GM18502 (cell line): ENCODE measurements around the gene NUMA1.

Experiments
- ATAC-seq: cut with Tn5 transposase; IDR thresholded peaks from one replicate; pipeline ENCODE4 v1.9.1; 2021; ENCODE audit warnings: mild to moderate bottlenecking; ENCODE audit not compliant: unreplicated experiment, poor library complexity

The NUMA1 gene

DNA sequence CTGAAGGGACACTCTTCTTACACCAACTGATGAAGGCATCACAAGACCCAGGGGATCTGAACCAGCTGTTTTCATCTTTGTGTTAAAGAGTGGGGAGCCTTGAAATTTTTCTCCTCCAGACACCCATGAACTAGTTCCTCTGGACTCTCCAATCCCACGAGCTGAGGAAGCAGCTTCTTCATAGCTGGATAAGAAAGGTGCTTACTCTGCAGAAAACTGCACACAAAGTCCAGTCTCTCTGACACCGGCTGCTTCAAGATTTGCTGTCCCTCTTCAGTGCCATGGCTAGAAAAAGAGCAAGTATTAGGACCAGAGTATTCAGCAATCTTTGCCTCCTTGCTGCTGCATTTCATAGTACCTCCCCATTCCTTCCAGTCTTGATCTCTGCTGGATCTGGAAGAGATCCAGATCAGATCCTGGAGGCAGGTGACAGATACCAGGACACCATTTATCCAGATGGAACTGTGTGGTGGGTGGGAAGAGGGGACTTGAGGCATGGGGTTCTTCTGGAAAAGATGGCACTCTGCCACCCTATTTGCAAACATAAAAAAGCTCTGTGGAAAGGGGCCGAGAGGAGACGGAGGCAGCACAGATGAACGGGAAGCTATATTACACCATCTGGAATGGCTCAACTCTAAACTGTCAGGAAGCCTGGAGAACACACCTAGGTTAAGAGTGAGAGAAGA, 56.1 kb downstream of the NUMA1 start:
- no peak for ATAC-seq

GRCh38 chr11:72023335-72023734, 57.0 kb downstream of the NUMA1 start:
- ATAC-seq = no peak

- ATAC-seq = no peak
Measured at GRCh38 chr11:72018171-72018570, 62.2 kb downstream of the NUMA1 start.

DNA sequence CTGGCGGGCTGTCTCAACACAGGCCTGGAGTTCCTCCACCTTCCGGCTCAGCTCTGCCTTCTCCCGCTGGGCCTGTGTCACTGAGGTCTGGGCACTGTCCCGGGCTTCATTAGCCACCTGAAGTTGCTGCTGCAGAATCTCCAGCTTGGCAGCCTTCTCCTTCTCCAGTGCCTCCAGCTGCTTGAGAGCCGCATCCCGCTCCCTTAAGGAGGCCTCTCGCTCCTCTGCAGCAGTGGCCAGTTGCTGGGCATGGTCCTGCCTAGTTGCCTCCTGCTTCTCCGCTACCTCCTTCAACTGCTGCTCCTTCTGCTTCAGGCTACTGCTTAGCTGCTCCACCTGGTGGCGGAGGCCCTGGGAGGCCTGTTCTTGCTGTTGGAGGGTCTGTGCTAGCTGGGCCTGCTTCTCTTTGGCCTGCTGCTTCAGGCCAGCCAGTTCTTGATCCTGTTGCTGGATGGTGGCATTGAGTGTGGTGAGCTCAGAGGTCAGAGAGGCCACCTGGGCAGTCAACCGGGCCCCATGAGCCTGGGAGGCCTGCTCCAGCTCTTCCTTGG, 64.8 kb downstream of the NUMA1 start:
- ATAC-seq = no peak

GRCh38 chr11:72014761-72015320, 65.5 kb downstream of the NUMA1 start:
- ATAC-seq = no peak

DNA sequence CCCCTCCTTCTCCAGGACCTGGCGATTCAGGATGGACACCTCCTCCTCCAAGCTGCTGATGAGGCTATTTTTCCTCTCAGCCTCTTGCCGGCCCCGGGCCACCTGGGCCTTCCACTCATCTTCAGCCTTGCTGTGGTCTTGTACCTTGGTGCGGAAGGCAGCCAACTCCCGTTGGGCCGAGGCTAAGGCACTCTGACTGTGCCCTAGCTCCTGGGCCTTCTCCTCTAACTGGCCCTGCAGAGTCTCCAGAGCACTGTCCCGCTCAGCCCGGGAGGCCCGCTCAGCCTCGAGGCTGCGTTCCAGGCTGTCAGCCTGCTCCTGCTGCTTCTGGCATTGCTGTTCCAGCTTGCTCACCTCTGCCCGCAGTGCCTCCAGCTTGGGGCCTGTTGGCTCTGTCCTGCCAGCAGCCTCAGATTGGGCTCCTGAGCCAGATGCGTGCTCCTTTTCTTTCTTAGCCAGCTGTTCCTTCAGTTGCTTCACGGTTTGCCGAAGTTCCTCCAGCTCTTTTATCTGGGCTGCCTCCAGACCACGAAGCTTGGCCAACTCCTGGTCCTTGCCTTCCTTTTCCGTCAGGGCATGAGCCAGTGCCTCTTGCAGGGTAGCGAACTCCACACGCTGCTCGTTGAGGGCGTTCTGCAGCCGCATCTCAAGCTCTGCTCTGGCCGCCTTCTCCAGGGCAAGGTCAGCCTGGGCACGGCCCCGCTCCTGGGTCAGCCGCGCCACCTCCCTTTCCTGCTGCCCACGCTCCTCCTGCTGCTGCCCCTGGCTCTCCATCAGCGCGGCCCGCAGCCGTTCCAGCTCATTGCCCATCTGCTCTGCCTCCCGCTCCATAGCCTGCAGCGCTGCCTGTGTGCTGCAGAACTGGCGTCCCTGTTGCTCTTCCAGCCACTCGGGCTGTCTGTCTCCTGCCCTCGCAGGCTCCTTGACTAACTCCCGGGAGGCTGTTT, 66.3 kb downstream of the NUMA1 start:
- ATAC-seq = no peak

- ATAC-seq = no peak
Measured at GRCh38 chr11:72012897-72013721, 67.2 kb downstream of the NUMA1 start.

GRCh38 chr11:72012091-72012630, 68.2 kb downstream of the NUMA1 start:
- ATAC-seq = no peak

DNA sequence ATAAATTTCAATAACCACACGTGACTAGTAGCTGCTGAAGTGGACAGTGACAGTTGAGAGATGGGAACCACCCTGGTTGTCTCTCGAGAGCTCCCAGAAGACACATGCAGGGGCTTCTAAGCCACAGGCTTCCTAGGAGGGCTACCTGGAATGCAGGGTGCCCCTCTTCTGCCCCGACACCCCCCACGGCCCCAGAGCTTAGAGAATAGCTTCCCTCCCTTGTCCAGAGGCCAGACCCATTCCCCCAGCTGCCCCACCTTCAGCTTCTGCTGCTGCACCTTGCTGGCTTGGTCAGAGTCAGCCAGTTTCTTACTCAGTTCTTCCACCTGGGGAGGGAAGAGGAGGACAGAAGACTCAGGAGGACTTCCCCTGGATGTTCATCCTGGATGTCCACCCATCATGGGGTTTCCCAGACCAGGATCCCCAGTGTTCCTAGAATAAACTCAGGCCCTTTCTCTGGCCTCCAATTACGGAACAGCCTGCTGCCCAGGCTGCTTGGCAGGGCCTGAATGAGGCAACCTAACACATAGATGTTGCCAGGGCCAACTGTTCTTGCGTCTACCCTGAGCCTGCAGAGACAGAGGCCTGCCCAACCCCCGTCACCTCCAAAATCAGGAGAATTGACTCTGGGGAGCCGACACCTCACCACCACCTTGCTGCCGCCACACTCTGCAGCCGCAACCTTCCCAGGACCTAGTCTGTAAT, 69.7 kb downstream of the NUMA1 start:
- ATAC-seq = no peak

- no peak for ATAC-seq
Measured at GRCh38 chr11:72009156-72009555, 71.2 kb downstream of the NUMA1 start.

GRCh38 chr11:72008728-72009127, 71.6 kb downstream of the NUMA1 start:
- ATAC-seq = no peak

DNA sequence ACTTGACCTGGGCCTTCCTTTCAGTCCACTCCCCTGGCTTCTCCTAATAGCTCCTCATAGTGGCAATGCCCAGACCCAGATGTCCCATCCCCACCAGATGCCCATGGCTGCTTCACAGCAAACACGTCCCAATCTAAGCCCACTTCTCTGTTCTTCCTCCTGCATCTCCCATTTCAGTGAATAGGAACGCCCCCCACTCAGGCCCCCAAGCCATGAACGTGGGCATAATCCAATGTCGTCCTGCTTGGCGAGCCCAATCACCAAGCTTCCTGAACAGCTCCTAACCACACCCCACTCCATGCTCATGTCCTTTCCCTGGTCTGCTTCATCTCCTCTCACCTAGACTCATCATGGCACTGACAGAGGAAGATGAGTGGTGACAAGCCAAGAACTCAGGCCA, 72.8 kb downstream of the NUMA1 start:
- no peak for ATAC-seq

DNA sequence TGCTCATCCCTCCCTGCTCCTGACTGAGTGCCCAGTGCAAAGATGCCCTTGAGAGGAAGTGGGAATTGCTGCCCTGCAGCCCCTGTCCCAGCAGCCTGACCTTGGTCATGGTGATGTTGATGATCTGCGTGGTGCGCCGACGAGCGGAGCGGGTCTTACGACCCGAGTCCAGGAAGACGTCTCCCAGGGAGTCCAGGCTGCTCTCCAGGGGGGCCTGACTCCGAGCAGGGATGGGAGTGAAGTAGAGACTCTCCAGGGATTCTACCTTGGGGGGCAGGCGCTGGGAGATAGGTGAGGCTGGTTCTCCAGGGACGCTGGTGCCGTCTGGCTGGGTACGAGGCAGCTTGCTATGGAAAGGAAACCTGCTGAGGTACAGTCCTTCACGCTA, 73.3 kb downstream of the NUMA1 start:
- no peak for ATAC-seq

- no peak for ATAC-seq
Measured at GRCh38 chr11:72006309-72007088, 73.8 kb downstream of the NUMA1 start.

- ATAC-seq = no peak
Measured at GRCh38 chr11:72005347-72006260, 74.7 kb downstream of the NUMA1 start.

DNA sequence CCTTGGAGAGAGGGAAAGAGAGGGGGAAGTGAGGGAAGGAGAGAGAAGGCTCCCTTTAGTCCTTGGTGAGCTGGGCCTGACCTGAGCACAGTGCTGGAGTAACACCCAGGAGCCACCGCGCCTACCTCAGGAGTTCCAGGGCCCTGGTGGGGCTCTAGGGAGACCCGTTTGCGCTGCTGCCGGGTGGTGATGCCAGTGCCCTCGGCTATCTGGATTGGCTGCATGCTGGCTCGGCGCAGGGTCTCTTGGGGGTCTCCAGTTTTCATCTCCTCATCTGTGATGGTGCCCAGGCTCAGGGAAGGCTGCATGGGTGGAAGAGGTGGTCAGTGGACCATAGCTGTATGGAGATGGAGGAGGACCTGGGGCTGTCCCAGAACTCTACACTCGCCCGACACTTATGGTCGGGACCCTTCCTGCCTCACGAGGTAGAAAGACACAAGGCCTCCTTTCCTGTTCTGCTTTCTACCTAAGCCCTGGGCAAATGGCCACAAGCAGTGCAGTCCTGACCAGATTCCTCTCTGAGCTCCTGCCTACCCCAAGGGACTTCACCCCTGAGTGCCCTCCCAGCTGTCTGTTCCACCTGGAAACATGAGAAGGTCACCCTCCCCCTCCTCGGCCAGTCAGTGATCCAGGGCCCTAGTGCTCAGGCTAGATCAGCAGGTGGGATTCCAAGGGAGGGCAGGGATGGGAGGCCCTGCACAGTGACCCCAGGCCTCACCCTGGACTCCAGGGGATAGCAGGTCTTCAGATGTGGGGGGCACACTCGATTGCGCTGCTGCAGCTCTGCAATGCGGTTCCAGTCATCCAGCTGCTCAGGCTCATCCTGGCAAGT, 75.6 kb downstream of the NUMA1 start:
- no peak for ATAC-seq

GRCh38 chr11:72003776-72004171, 76.6 kb downstream of the NUMA1 start:
- no peak for ATAC-seq
